Testis (tissue), 2 donors: Measurements from ENCODE around the gene ACAD11.
"Not testable (repeated sequence)": the region's sequence is repeated elsewhere in the genome, so short reads cannot be mapped to it uniquely, and the experiment has no call there.

ENCODE experiments used
- POLR2A ChIP-seq: fragments of 450-650 bp; IDR thresholded peaks from one replicate; pipeline ENCODE4 v1.6.1; 2017; ENCODE audit warnings: antibody characterized with exemption, mild to moderate bottlenecking, moderate library complexity
- TF ChIP-seq, protein P1 (sequence below), 3 experiments: fragments of 450-650 bp in 2 of 3; fragments of 200-600 bp in 1 of 3; sonication (generic) in 1 of 3; IDR thresholded peaks; one replicate each; pipeline ENCODE4 v1.5.1; 2016 to 2019; ENCODE audit warnings: antibody characterized with exemption in 3 of 3, mild to moderate bottlenecking in 2 of 3, moderate library complexity in 1 of 3

DNA sequence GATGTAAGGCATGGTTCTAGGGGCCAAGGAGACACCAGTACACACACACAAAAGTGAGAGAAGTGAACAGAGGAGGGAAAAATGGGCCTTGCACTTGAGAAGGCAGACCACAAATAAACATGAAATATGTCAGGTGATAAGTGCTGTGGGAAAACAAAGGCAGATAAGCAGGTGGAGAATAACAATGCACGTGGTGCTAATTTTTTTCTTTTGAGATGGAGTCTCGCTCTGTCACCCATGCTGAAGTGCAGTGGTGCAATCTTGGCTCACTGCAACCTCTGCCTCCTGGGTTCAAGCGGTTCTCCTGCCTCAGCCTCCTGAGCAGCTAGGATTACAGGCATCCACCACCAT is 103.6 kb downstream of the ACAD11 start:
- TF ChIP-seq, protein P1, sequence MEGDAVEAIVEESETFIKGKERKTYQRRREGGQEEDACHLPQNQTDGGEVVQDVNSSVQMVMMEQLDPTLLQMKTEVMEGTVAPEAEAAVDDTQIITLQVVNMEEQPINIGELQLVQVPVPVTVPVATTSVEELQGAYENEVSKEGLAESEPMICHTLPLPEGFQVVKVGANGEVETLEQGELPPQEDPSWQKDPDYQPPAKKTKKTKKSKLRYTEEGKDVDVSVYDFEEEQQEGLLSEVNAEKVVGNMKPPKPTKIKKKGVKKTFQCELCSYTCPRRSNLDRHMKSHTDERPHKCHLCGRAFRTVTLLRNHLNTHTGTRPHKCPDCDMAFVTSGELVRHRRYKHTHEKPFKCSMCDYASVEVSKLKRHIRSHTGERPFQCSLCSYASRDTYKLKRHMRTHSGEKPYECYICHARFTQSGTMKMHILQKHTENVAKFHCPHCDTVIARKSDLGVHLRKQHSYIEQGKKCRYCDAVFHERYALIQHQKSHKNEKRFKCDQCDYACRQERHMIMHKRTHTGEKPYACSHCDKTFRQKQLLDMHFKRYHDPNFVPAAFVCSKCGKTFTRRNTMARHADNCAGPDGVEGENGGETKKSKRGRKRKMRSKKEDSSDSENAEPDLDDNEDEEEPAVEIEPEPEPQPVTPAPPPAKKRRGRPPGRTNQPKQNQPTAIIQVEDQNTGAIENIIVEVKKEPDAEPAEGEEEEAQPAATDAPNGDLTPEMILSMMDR (IDR thresholded peaks at IDR 0.05): not testable (repeated sequence)
- not testable (repeated sequence) for TF ChIP-seq POLR2A
